RWPE2 (cell line): Measurements from ENCODE around the gene FIBCD1.

Source experiments
- ATAC-seq: fragments of 200-7000 bp; cut with Tn5 transposase; 3 replicates; pipeline ENCODE4 v1.9.1; 2021; ENCODE audit warnings: low read depth
- DNase-seq: peaks from one replicate; pipeline ENCODE4 v3.0.0-alpha.2; 2020; ENCODE audit warnings: low spot score
- H3K27ac ChIP-seq: fragments of 450-650 bp; 2 replicates; pipeline ENCODE4 v1.5.1; 2017; ENCODE audit warnings: mild to moderate bottlenecking; ENCODE audit not compliant: poor library complexity, severe bottlenecking
- H3K27me3 ChIP-seq: fragments of 250-450 bp; sonication (Bioruptor Pico); 2 replicates; pipeline ENCODE4 v1.5.1; 2021; ENCODE audit warnings: mild to moderate bottlenecking, moderate library complexity; ENCODE audit not compliant: insufficient read depth, poor library complexity, severe bottlenecking
- H3K36me3 ChIP-seq: fragments of 250-450 bp; sonication (Bioruptor Pico); 2 replicates; pipeline ENCODE4 v1.5.1; 2020; ENCODE audit warnings: low read depth, mild to moderate bottlenecking, moderate library complexity
- H3K4me1 ChIP-seq: fragments of 250-450 bp; sonication (Bioruptor Pico); 2 replicates; pipeline ENCODE4 v1.5.1; 2021; ENCODE audit warnings: mild to moderate bottlenecking, moderate library complexity; ENCODE audit not compliant: insufficient read depth, poor library complexity, severe bottlenecking
- H3K4me3 ChIP-seq: fragments of 250-450 bp; sonication (Bioruptor Pico); 2 replicates; pipeline ENCODE4 v1.5.1; 2021; ENCODE audit warnings: mild to moderate bottlenecking, moderate library complexity; ENCODE audit not compliant: severe bottlenecking
- H3K9me3 ChIP-seq: fragments of 250-450 bp; sonication (Bioruptor Pico); 2 replicates; pipeline ENCODE4 v1.5.1; 2021; ENCODE audit warnings: mild to moderate bottlenecking, moderate library complexity; ENCODE audit not compliant: severe bottlenecking
- TF ChIP-seq, protein P1 (sequence below): fragments of 450-650 bp; IDR thresholded peaks from one replicate; pipeline ENCODE4 v1.5.1; 2017; ENCODE audit warnings: mild to moderate bottlenecking, moderate library complexity; ENCODE audit not compliant: poor library complexity, severe bottlenecking

The FIBCD1 gene

DNA sequence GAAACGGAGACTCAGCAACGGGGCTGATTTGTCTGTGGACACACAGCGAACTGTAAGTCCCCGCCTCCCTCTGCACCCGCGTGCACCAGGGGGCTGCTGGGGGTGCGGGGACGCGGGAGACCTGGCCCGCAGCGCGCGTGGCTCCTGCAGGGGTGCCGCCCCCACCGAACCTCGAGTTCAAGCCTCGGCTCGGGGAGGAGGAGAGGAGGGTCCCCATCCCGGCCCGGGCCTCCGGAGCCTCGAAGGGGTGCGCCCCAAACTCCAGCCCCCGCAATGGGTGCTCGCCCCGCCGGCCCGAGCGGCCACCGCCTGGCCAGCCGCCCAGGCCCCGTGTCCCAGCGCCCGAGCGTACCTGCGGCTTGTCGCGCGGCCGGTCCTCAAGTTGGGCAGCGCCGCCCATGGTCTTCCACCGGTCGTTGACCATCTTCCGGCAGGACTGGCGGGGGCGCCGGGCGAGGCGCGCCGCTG lies 829 bp downstream of the FIBCD1 start:
- TF ChIP-seq, protein P1, sequence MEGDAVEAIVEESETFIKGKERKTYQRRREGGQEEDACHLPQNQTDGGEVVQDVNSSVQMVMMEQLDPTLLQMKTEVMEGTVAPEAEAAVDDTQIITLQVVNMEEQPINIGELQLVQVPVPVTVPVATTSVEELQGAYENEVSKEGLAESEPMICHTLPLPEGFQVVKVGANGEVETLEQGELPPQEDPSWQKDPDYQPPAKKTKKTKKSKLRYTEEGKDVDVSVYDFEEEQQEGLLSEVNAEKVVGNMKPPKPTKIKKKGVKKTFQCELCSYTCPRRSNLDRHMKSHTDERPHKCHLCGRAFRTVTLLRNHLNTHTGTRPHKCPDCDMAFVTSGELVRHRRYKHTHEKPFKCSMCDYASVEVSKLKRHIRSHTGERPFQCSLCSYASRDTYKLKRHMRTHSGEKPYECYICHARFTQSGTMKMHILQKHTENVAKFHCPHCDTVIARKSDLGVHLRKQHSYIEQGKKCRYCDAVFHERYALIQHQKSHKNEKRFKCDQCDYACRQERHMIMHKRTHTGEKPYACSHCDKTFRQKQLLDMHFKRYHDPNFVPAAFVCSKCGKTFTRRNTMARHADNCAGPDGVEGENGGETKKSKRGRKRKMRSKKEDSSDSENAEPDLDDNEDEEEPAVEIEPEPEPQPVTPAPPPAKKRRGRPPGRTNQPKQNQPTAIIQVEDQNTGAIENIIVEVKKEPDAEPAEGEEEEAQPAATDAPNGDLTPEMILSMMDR = no peak
- H3K9me3 ChIP-seq = no peaks in the 10 kb centered on the region
- H3K4me1 ChIP-seq = peaks cover 17% of the 10 kb centered on the region
- H3K27me3 ChIP-seq = no peaks in the 10 kb centered on the region
- H3K36me3 ChIP-seq = no peaks in the 10 kb centered on the region
- H3K27ac ChIP-seq = peak overlapping the region; percentile 16
- no peak for DNase-seq
- peak overlapping the region; percentile 61 for H3K4me3 ChIP-seq
- ATAC-seq = no peak

DNA sequence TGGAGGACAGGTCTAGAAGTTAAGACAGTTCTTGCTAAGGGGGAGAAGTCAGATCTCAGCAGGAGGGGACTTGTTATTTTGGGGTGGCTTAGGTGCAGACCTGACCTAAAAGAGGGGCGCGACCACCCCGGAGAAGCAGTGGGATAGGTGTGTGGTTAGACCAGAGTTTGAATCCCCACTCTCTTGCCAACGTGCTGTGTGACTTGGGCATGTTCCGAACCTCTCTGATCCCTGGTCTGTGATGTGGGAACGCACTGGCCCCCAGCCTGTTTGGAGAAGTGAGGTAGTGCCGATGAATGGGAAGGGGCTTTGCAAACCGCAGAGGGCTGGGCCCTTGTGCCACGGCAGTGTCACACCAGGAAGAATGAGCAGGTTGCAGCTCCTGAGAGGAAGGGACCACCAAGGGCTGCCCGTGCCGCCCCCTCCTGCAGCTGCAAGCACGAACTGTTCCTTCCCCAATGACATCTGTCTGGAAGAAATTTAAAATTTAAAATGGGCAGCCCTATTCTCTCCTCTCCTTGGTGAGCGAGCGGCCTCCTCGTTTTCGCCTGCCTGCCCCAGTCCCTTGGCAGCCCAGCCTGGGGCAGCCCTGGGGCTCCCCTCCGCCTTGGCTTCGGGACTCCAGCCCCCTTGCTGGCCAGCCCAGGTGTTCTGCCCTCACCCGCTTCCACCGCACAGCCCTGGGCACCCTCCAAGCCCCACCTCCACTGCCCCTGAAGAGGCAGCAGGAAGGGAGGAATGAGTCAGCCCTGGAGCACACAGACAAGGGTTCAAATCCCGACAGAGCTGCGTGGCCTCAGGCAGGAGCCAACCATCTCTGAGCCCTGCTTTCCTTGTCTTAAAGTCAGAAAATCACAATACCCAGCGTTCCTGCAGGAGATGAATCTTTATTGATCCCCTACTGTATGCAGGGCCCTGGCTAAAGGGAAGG lies 1.6 kb downstream of the FIBCD1 start:
- H3K9me3 ChIP-seq = no peaks in the 10 kb centered on the region
- H3K4me3 ChIP-seq = peak overlapping the region; percentile 61
- H3K27ac ChIP-seq = peak overlapping the region; percentile 68
- H3K4me1 ChIP-seq = peaks cover 23% of the 10 kb centered on the region
- TF ChIP-seq, protein P1 = no peak
- H3K36me3 ChIP-seq = no peaks in the 10 kb centered on the region
- no peak for DNase-seq
- no peaks in the 10 kb centered on the region for H3K27me3 ChIP-seq
- no peak for ATAC-seq

DNA sequence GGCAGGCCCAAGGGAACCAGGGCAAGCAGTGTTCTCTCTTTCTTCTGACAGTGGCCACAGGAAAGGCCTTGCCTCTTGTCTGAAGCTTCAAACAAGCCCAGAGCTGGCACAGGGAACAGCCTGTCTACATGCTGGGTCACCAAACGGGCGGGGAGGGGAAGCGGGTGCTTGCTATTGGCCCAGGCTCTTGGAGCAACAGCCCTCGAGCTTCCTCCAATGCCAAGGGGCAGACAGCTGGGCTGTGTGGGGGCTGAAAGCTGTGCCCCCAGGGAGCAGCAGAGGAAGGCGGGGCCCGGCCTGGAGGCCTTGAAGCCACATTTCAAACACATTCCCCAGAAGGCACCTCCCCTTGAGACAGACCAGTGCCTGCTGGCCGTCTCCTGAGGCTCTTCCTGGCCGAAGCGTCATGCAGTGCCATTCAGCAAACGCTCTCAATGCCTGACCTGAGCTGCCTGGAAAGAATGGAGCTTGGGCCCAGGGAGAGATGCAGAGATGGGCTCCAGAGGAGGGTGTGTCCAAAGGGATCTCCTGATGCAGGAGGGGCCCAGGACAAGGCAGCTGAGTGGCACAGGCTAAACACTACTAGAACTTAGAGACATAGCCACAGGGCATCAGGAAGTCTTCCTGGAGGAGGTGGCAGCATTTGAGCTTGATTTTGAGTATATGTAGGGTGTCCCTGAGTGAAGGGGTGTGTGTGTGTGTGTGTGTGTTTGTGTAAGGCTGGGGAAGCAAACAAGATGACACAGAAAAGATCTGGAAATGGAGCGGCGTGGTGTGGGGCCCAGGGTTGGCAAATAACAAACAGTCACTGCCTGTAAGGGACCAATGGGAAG lies 2.5 kb downstream of the FIBCD1 start:
- H3K9me3 ChIP-seq = no peaks in the 10 kb centered on the region
- H3K36me3 ChIP-seq = no peaks in the 10 kb centered on the region
- TF ChIP-seq, protein P1 = no peak
- ATAC-seq = peak; percentile 48
- H3K4me3 ChIP-seq = no peak overlapping the region
- no peaks in the 10 kb centered on the region for H3K27me3 ChIP-seq
- peak overlapping the region; percentile 68 for H3K27ac ChIP-seq
- peaks cover 31% of the 10 kb centered on the region for H3K4me1 ChIP-seq
- no peak for DNase-seq

DNA sequence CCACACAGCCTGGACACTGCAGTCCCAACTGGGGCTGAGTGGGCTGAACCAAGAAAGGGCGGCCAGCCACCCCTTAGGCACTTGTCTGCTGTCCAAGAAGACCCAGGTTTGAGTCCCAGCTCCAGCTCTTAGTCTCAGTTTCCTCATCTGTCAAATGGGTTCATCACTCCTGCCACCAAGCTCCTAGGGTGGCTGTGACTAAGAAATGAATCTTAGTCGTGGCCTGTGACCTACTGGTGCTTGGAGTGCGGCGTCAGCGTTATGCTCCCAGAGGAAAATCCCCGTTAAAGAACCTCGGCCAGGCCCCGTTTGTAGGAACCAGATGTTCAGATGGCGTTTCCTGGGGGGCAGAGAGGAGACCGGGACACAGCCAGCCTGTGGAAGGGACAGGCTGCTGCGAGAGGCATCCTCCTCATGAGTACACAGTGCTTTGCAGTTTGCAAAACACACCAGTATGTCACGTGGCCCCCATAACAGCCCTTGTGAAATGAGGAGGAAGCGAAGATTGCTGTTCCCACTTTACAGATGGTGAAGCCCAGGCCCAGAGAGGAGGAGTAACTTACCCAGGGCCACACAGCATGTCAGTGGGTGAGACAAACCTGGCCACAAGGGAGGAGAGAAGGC lies 3.3 kb downstream of the FIBCD1 start:
- H3K9me3 ChIP-seq = peaks cover 2% of the 10 kb centered on the region
- no peaks in the 10 kb centered on the region for H3K27me3 ChIP-seq
- no peaks in the 10 kb centered on the region for H3K36me3 ChIP-seq
- TF ChIP-seq, protein P1 = no peak
- H3K4me3 ChIP-seq = no peak overlapping the region
- peaks cover 35% of the 10 kb centered on the region for H3K4me1 ChIP-seq
- H3K27ac ChIP-seq = peak overlapping the region; percentile 68
- ATAC-seq (no peak), DNase-seq (no peak)
